ENCODE measurements around the gene PTPRC.

GRCh38 chr1:198642983-198643382 is 4.1 kb downstream of the PTPRC start:
- TF ChIP-seq, protein P1, sequence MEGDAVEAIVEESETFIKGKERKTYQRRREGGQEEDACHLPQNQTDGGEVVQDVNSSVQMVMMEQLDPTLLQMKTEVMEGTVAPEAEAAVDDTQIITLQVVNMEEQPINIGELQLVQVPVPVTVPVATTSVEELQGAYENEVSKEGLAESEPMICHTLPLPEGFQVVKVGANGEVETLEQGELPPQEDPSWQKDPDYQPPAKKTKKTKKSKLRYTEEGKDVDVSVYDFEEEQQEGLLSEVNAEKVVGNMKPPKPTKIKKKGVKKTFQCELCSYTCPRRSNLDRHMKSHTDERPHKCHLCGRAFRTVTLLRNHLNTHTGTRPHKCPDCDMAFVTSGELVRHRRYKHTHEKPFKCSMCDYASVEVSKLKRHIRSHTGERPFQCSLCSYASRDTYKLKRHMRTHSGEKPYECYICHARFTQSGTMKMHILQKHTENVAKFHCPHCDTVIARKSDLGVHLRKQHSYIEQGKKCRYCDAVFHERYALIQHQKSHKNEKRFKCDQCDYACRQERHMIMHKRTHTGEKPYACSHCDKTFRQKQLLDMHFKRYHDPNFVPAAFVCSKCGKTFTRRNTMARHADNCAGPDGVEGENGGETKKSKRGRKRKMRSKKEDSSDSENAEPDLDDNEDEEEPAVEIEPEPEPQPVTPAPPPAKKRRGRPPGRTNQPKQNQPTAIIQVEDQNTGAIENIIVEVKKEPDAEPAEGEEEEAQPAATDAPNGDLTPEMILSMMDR (IDR thresholded peaks at IDR 0.05) = no peak
- no peak for TF ChIP-seq REST (IDR thresholded peaks at IDR 0.05; ENCODE audit: insufficient read depth in 1 of 2, low read depth in 2 of 2, low read length in 1 of 2)
